GM23248 (cell line): ENCODE results near the gene SHH. TPM values are rescaled to one million over a fixed set of nuclear protein-coding genes. Genes with fewer than 3 reads are reported as not detected.
"Not testable (repeated sequence)": the region's sequence is repeated elsewhere in the genome, so short reads cannot be mapped to it uniquely, and the experiment has no call there.

Experiments used
- DNase-seq: peaks from one replicate; pipeline ENCODE4 v3.0.0-alpha.2; 2015
- H2AFZ ChIP-seq: fragments of 200-600 bp; sonication (generic); 2 replicates; pipeline ENCODE4 v1.6.1; 2016; ENCODE audit warnings: antibody characterized with exemption
- H3F3A ChIP-seq: fragments of 200-600 bp; sonication (generic); 2 replicates; pipeline ENCODE4 v1.6.1; 2016; ENCODE audit warnings: mild to moderate bottlenecking, antibody characterized with exemption, mixed run types; ENCODE audit not compliant: insufficient read depth
- H3K27ac ChIP-seq: fragments of 200-600 bp; sonication (generic); 2 replicates; pipeline ENCODE4 v1.5.1; 2016; ENCODE audit warnings: mild to moderate bottlenecking
- H3K27me3 ChIP-seq: fragments of 200-600 bp; sonication (generic); replicated peaks from 2 replicates; pipeline ENCODE4 v1.6.1; 2016; ENCODE audit warnings: mild to moderate bottlenecking; ENCODE audit not compliant: insufficient read depth
- H3K36me3 ChIP-seq: fragments of 200-600 bp; sonication (generic); 2 replicates; pipeline ENCODE4 v1.6.1; 2016; ENCODE audit warnings: low read depth, mild to moderate bottlenecking
- H3K4me1 ChIP-seq: fragments of 200-600 bp; sonication (generic); 2 replicates; pipeline ENCODE4 v1.6.1; 2016; ENCODE audit warnings: mild to moderate bottlenecking; ENCODE audit not compliant: insufficient read depth
- H3K4me2 ChIP-seq: fragments of 200-600 bp; sonication (generic); one replicate; pipeline ENCODE4 v1.6.1; 2016; ENCODE audit warnings: mild to moderate bottlenecking; ENCODE audit not compliant: unreplicated experiment
- H3K4me3 ChIP-seq: fragments of 200-600 bp; sonication (generic); 2 replicates; pipeline ENCODE4 v1.5.1; 2016; ENCODE audit warnings: mild to moderate bottlenecking
- H3K79me2 ChIP-seq: fragments of 200-600 bp; sonication (generic); 2 replicates; pipeline ENCODE4 v1.6.1; 2016; ENCODE audit warnings: mild to moderate bottlenecking; ENCODE audit not compliant: insufficient read depth
- H3K9ac ChIP-seq: fragments of 200-600 bp; sonication (generic); 2 replicates; pipeline ENCODE4 v1.6.1; 2016; ENCODE audit warnings: mild to moderate bottlenecking
- H3K9me2 ChIP-seq: fragments of 200-600 bp; sonication (generic); 2 replicates; pipeline ENCODE4 v1.6.1; 2016; ENCODE audit warnings: mixed run types, mild to moderate bottlenecking, moderate library complexity; ENCODE audit not compliant: insufficient read depth
- H3K9me3 ChIP-seq: fragments of 200-600 bp; sonication (generic); one replicate; pipeline ENCODE4 v1.6.1; 2017; ENCODE audit warnings: low read depth
- H4K20me1 ChIP-seq: fragments of 200-600 bp; sonication (generic); 2 replicates; pipeline ENCODE4 v1.6.0; 2016; ENCODE audit not compliant: insufficient read depth
- EZH2 ChIP-seq: fragments of 200-600 bp; sonication (generic); IDR thresholded peaks from 2 replicates; pipeline ENCODE4 v1.6.1; 2018; ENCODE audit warnings: antibody characterized with exemption, mild to moderate bottlenecking; ENCODE audit not compliant: insufficient read depth, poor library complexity, severe bottlenecking
- EZH2phosphoT487 ChIP-seq: fragments of 200-600 bp; sonication (generic); IDR thresholded peaks from 2 replicates; pipeline ENCODE4 v1.6.1; 2018; ENCODE audit warnings: antibody characterized with exemption, moderate library complexity, mild to moderate bottlenecking, low read depth; ENCODE audit not compliant: insufficient read depth
- WGBS, 2 experiments: methylation state at CpG; one replicate each; pipeline ENCODE4 v1.1.6; 2015 to 2017; ENCODE audit warnings: low lambda C conversion rate in 2 of 2, low coverage in 1 of 2; ENCODE audit errors: missing lambda C conversion rate in 2 of 2; 5-methylcytosine and 5-hydroxymethylcytosine counted together
- in situ Hi-C: fragments of 300-500 bp; cut with MboI; formaldehyde crosslinking; loops from 2 replicates; pipeline ENCODE4 v1.15.0; 2020
- polyA plus RNA-seq: library from polyadenylated mRNA; unstranded; fragments of >200 nt; fragmentation: Nextera tagmentation; extraction: Ambion mirVana; gene quantifications from 2 replicates; pipeline ENCODE4 v1.2.1, GENCODE V29; 2016
- total RNA-seq: library from RNA; depleted of rRNA; stranded (reverse); fragments of >200 nt; shearing (Covaris generic); gene quantifications from 2 replicates; pipeline ENCODE4 v1.2.3, GENCODE V29; 2014

SHH gene
- total and polyA plus RNA-seq, 2 experiments from 2014 or later: not detected

GRCh38 chr7:155840262-155840885 lies 28.1 kb upstream of the SHH start:
- Histone ChIP-seq H3K4me1 (no peaks in the 10 kb centered on the region), H3K9me2 (no peaks in the 10 kb centered on the region), H4K20me1 (no peaks in the 10 kb centered on the region), H3K27me3 (no peaks in the 10 kb centered on the region), H3F3A (no peaks in the 10 kb centered on the region), H3K4me2 (no peak overlapping the region), H3K9me3 (no peaks in the 10 kb centered on the region), H3K9ac (no peak overlapping the region), H3K79me2 (no peaks in the 10 kb centered on the region), H3K36me3 (no peaks in the 10 kb centered on the region), H3K4me3 (no peak overlapping the region), H2AFZ (no peak overlapping the region), H3K27ac (no peak overlapping the region)
- no peak for TF ChIP-seq EZH2
- no peak for TF ChIP-seq EZH2phosphoT487
- in situ Hi-C loops: no loop called here
- DNase-seq: no peak
- WGBS, 2 experiments: 38 to 41% methylated on average over 21 of the region's 21 CpGs

- no peak for DNase-seq
- Histone ChIP-seq H3K9me3 (no peaks in the 10 kb centered on the region), H3F3A (no peaks in the 10 kb centered on the region), H2AFZ (no peak overlapping the region), H3K9me2 (no peaks in the 10 kb centered on the region), H4K20me1 (no peaks in the 10 kb centered on the region), H3K36me3 (no peaks in the 10 kb centered on the region), H3K27me3 (no peaks in the 10 kb centered on the region), H3K4me2 (no peak overlapping the region), H3K4me1 (no peaks in the 10 kb centered on the region), H3K9ac (no peak overlapping the region), H3K27ac (no peak overlapping the region), H3K4me3 (no peak overlapping the region), H3K79me2 (no peaks in the 10 kb centered on the region)
- in situ Hi-C loops: no loop called here
- WGBS, 2 experiments: 31 to 38% methylated on average over 8 of the region's 8 CpGs
- no peak for TF ChIP-seq EZH2
- no peak for TF ChIP-seq EZH2phosphoT487
These were observed 27.2 kb upstream of the SHH start for GRCh38 chr7:155839461-155839860.

- H3K36me3 ChIP-seq, H3K27ac ChIP-seq, H3K9me2 ChIP-seq, H3F3A ChIP-seq, H2AFZ ChIP-seq, H3K27me3 ChIP-seq, H3K9ac ChIP-seq, H3K4me1 ChIP-seq, H3K79me2 ChIP-seq, in situ Hi-C loops, H3K4me3 ChIP-seq, H3K4me2 ChIP-seq, DNase-seq, H4K20me1 ChIP-seq, H3K9me3 ChIP-seq: not testable (repeated sequence)
- WGBS, 2 experiments: 55 to 56% methylated on average over 12 of the region's 12 CpGs
These were observed 26.0 kb upstream of the SHH start for GRCh38 chr7:155838312-155838711.

GRCh38 chr7:155837126-155837479 lies 24.8 kb upstream of the SHH start:
- H3K9ac ChIP-seq: no peak overlapping the region
- H2AFZ ChIP-seq: no peak overlapping the region
- WGBS, 2 experiments: 31 to 39% methylated on average over 3 of the region's 3 CpGs
- no peaks in the 10 kb centered on the region for H3K4me1 ChIP-seq
- H4K20me1 ChIP-seq: no peaks in the 10 kb centered on the region
- no peak overlapping the region for H3K4me3 ChIP-seq
- H3K9me3 ChIP-seq: no peaks in the 10 kb centered on the region
- in situ Hi-C loops: no loop called here
- no peak overlapping the region for H3K4me2 ChIP-seq
- no peaks in the 10 kb centered on the region for H3F3A ChIP-seq
- no peak overlapping the region for H3K27ac ChIP-seq
- DNase-seq: no peak
- TF ChIP-seq EZH2: no peak
- no peak for TF ChIP-seq EZH2phosphoT487
- H3K27me3 ChIP-seq: no peaks in the 10 kb centered on the region
- no peaks in the 10 kb centered on the region for H3K9me2 ChIP-seq
- no peaks in the 10 kb centered on the region for H3K36me3 ChIP-seq
- H3K79me2 ChIP-seq: no peaks in the 10 kb centered on the region
